HEK293T (cell line): ENCODE data around the gene WBP1L.

Experiments
- ARNT ChIP-seq: fragments of 450-650 bp; IDR thresholded peaks from 2 replicates; pipeline ENCODE4 v1.6.1; 2017; ENCODE audit warnings: mild to moderate bottlenecking
- BHLHE40 ChIP-seq: fragments of 450-650 bp; IDR thresholded peaks from 2 replicates; pipeline ENCODE4 v1.6.1; 2016; ENCODE audit warnings: mild to moderate bottlenecking, moderate library complexity, borderline replicate concordance
- CTBP1 ChIP-seq: fragments of 450-650 bp; IDR thresholded peaks from 2 replicates; pipeline ENCODE4 v1.6.1; 2016; ENCODE audit warnings: borderline replicate concordance
- ELF4 ChIP-seq: fragments of 450-650 bp; IDR thresholded peaks from 2 replicates; pipeline ENCODE4 v1.6.1; 2017; ENCODE audit warnings: antibody characterized with exemption
- FOXA1 ChIP-seq: fragments of 450-650 bp; IDR thresholded peaks from 2 replicates; pipeline ENCODE4 v1.6.1; 2016; ENCODE audit warnings: mild to moderate bottlenecking
- FOXK2 ChIP-seq: fragments of 450-650 bp; IDR thresholded peaks from 2 replicates; pipeline ENCODE4 v1.6.1; 2016; ENCODE audit warnings: mild to moderate bottlenecking
- FOXM1 ChIP-seq: fragments of 450-650 bp; IDR thresholded peaks from 2 replicates; pipeline ENCODE4 v1.6.1; 2017; ENCODE audit warnings: mild to moderate bottlenecking, borderline replicate concordance
- LEF1 ChIP-seq: fragments of 450-650 bp; IDR thresholded peaks from 2 replicates; pipeline ENCODE4 v1.6.1; 2017; ENCODE audit warnings: mild to moderate bottlenecking, borderline replicate concordance
- NFRKB ChIP-seq: fragments of 450-650 bp; IDR thresholded peaks from 2 replicates; pipeline ENCODE4 v1.6.1; 2016; ENCODE audit warnings: mild to moderate bottlenecking, moderate library complexity
- SP1 ChIP-seq: fragments of 450-650 bp; IDR thresholded peaks from 2 replicates; pipeline ENCODE4 v1.6.1; 2017
- SUZ12 ChIP-seq: fragments of 450-650 bp; IDR thresholded peaks from 2 replicates; pipeline ENCODE4 v1.6.1; 2016; ENCODE audit warnings: mild to moderate bottlenecking
- TARDBP ChIP-seq: fragments of 450-650 bp; IDR thresholded peaks from 2 replicates; pipeline ENCODE4 v1.6.1; 2016
- TF ChIP-seq, protein P1 (sequence below): fragments of 450-650 bp; IDR thresholded peaks from 2 replicates; pipeline ENCODE4 v1.6.1; 2016

- TF ChIP-seq ARNT (no peak), ELF4 (no peak), FOXM1 (no peak), FOXK2 (no peak), BHLHE40 (no peak), TARDBP (no peak), NFRKB (no peak), LEF1 (no peak), SUZ12 (no peak), FOXA1 (no peak), SP1 (no peak), CTBP1 (no peak)
- TF ChIP-seq, protein P1, sequence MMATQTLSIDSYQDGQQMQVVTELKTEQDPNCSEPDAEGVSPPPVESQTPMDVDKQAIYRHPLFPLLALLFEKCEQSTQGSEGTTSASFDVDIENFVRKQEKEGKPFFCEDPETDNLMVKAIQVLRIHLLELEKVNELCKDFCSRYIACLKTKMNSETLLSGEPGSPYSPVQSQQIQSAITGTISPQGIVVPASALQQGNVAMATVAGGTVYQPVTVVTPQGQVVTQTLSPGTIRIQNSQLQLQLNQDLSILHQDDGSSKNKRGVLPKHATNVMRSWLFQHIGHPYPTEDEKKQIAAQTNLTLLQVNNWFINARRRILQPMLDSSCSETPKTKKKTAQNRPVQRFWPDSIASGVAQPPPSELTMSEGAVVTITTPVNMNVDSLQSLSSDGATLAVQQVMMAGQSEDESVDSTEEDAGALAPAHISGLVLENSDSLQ: no peak
Measured at GRCh38 chr10:102704915-102705314, 38.8 kb upstream of the WBP1L start.
